MM.1S (cell line): ENCODE measurements around the gene NFATC1.
"Not testable (repeated sequence)": the region's sequence is repeated elsewhere in the genome, so short reads cannot be mapped to it uniquely, and the experiment has no call there.

Experiments
- DNase-seq: peaks from one replicate; pipeline ENCODE4 v3.0.0-alpha.2; 2015
- H2AFZ ChIP-seq: fragments of 300-600 bp; sonication (generic); 2 replicates; pipeline ENCODE4 v1.6.0; 2016; ENCODE audit warnings: antibody characterized with exemption, low read length
- H3F3A ChIP-seq: fragments of 300-600 bp; sonication (generic); 2 replicates; pipeline ENCODE4 v1.6.1; 2016; ENCODE audit warnings: mild to moderate bottlenecking, antibody characterized with exemption, low read length, moderate library complexity, mixed read lengths; ENCODE audit not compliant: insufficient read depth
- H3K27ac ChIP-seq: fragments of 300-600 bp; sonication (generic); 2 replicates; pipeline ENCODE4 v1.5.1; 2016; ENCODE audit warnings: mild to moderate bottlenecking, low read length
- H3K27me3 ChIP-seq: fragments of 300-600 bp; sonication (generic); replicated peaks from 2 replicates; pipeline ENCODE4 v1.6.0; 2016; ENCODE audit warnings: low read length; ENCODE audit not compliant: insufficient read depth
- H3K36me3 ChIP-seq: fragments of 300-600 bp; sonication (generic); replicated peaks from 2 replicates; pipeline ENCODE4 v1.6.1; 2016; ENCODE audit warnings: mild to moderate bottlenecking, low read length, mixed read lengths; ENCODE audit not compliant: insufficient read depth
- H3K4me1 ChIP-seq: fragments of 300-600 bp; sonication (generic); 2 replicates; pipeline ENCODE4 v1.6.1; 2016; ENCODE audit warnings: low read length, mixed read lengths
- H3K4me2 ChIP-seq: fragments of 300-600 bp; sonication (generic); 2 replicates; pipeline ENCODE4 v1.6.0; 2016; ENCODE audit warnings: low read depth, low read length
- H3K4me3 ChIP-seq: fragments of 300-600 bp; sonication (generic); 2 replicates; pipeline ENCODE4 v1.5.1; 2016; ENCODE audit warnings: low read length, mixed read lengths
- H3K79me2 ChIP-seq: fragments of 300-600 bp; sonication (generic); 2 replicates; pipeline ENCODE4 v1.6.1; 2016; ENCODE audit warnings: mixed run types, low read length, mixed read lengths
- H3K9ac ChIP-seq: fragments of 300-600 bp; sonication (generic); 2 replicates; pipeline ENCODE4 v1.6.1; 2016; ENCODE audit warnings: low read length, mixed read lengths
- H3K9me2 ChIP-seq: fragments of 300-600 bp; sonication (generic); replicated peaks from 2 replicates; pipeline ENCODE4 v1.6.1; 2016; ENCODE audit warnings: mild to moderate bottlenecking, low read length, mixed read lengths; ENCODE audit not compliant: insufficient read depth
- H3K9me3 ChIP-seq: fragments of 300-600 bp; sonication (generic); replicated peaks from 2 replicates; pipeline ENCODE4 v1.6.1; 2016; ENCODE audit warnings: mild to moderate bottlenecking, low read length, mixed read lengths; ENCODE audit not compliant: insufficient read depth
- H4K20me1 ChIP-seq: fragments of 300-600 bp; sonication (generic); 2 replicates; pipeline ENCODE4 v1.6.1; 2016; ENCODE audit warnings: mild to moderate bottlenecking, low read length, moderate library complexity, mixed read lengths; ENCODE audit not compliant: insufficient read depth
- CTCF ChIP-seq: fragments of 300-600 bp; sonication (generic); IDR thresholded peaks from 2 replicates; pipeline ENCODE4 v1.5.1; 2016; ENCODE audit warnings: antibody characterized with exemption, low read length, mixed read lengths
- EZH2 ChIP-seq: fragments of 300-600 bp; sonication (generic); optimal IDR thresholded peaks from 2 replicates; pipeline ENCODE3; 2017; ENCODE audit warnings: low read depth, mild to moderate bottlenecking, antibody characterized with exemption, low read length, mixed read lengths
- EZH2phosphoT487 ChIP-seq: fragments of 300-600 bp; sonication (generic); IDR thresholded peaks from 2 replicates; pipeline ENCODE4 v1.6.1; 2018; ENCODE audit warnings: antibody characterized with exemption, low read length

The NFATC1 gene

GRCh38 chr18:79479761-79480161 is 84.0 kb downstream of the NFATC1 start:
- Histone ChIP-seq H3K9ac (no peak overlapping the region), H3K79me2 (no peaks in the 10 kb centered on the region), H3K4me3 (no peak overlapping the region), H3K4me1 (no peaks in the 10 kb centered on the region), H3K9me3 (no peaks in the 10 kb centered on the region), H3K27me3 (no peaks in the 10 kb centered on the region), H4K20me1 (no peaks in the 10 kb centered on the region), H2AFZ (no peak overlapping the region), H3F3A (no peaks in the 10 kb centered on the region), H3K36me3 (no peaks in the 10 kb centered on the region), H3K9me2 (no peaks in the 10 kb centered on the region), H3K27ac (no peak overlapping the region), H3K4me2 (no peak overlapping the region)
- no peak for TF ChIP-seq EZH2
- no peak for TF ChIP-seq CTCF
- TF ChIP-seq EZH2phosphoT487 = no peak
- DNase-seq = no peak

GRCh38 chr18:79480171-79481045 is 84.7 kb downstream of the NFATC1 start:
- no peaks in the 10 kb centered on the region for H4K20me1 ChIP-seq
- no peaks in the 10 kb centered on the region for H3K9me3 ChIP-seq
- no peaks in the 10 kb centered on the region for H3K4me1 ChIP-seq
- H3K4me2 ChIP-seq = no peak overlapping the region
- no peaks in the 10 kb centered on the region for H3F3A ChIP-seq
- no peaks in the 10 kb centered on the region for H3K79me2 ChIP-seq
- no peak overlapping the region for H3K4me3 ChIP-seq
- H3K9me2 ChIP-seq = no peaks in the 10 kb centered on the region
- H3K27ac ChIP-seq = no peak overlapping the region
- no peaks in the 10 kb centered on the region for H3K36me3 ChIP-seq
- H3K9ac ChIP-seq = no peak overlapping the region
- no peak overlapping the region for H2AFZ ChIP-seq
- no peak for DNase-seq
- H3K27me3 ChIP-seq = no peaks in the 10 kb centered on the region
- TF ChIP-seq EZH2 (no peak), CTCF (no peak), EZH2phosphoT487 (no peak)

GRCh38 chr18:79481046-79481790 is 85.5 kb downstream of the NFATC1 start:
- Histone ChIP-seq H3K4me3 (no peak overlapping the region), H3K79me2 (no peaks in the 10 kb centered on the region), H3K4me1 (no peaks in the 10 kb centered on the region), H4K20me1 (no peaks in the 10 kb centered on the region), H3K4me2 (no peak overlapping the region), H3F3A (no peaks in the 10 kb centered on the region), H3K9me2 (no peaks in the 10 kb centered on the region), H3K27ac (no peak overlapping the region), H3K27me3 (no peaks in the 10 kb centered on the region), H3K36me3 (no peaks in the 10 kb centered on the region), H2AFZ (no peak overlapping the region), H3K9me3 (no peaks in the 10 kb centered on the region), H3K9ac (no peak overlapping the region)
- TF ChIP-seq EZH2 (no peak), EZH2phosphoT487 (no peak)
- no peak for DNase-seq

GRCh38 chr18:79483393-79483792 is 87.7 kb downstream of the NFATC1 start:
- H3K9me2 ChIP-seq, H3K36me3 ChIP-seq, H2AFZ ChIP-seq, DNase-seq, H4K20me1 ChIP-seq, H3K27me3 ChIP-seq, H3K4me2 ChIP-seq, H3K4me1 ChIP-seq, H3K4me3 ChIP-seq, H3F3A ChIP-seq, H3K79me2 ChIP-seq, H3K9ac ChIP-seq, H3K9me3 ChIP-seq, H3K27ac ChIP-seq: not testable (repeated sequence)
